Fibroblast of skin of abdomen (primary cell): ENCODE measurements around the gene ELFN2.
"Not testable (repeated sequence)": the region's sequence is repeated elsewhere in the genome, so short reads cannot be mapped to it uniquely, and the experiment has no call there.

Experiments used
- DNase-seq: peaks from one replicate; pipeline ENCODE4 v3.0.0-alpha.2; 2013

ELFN2 gene

GRCh38 chr22:37333724-37334460 is 93.4 kb downstream of the ELFN2 start:
- no peak for DNase-seq

GRCh38 chr22:37331856-37332536 is 95.3 kb downstream of the ELFN2 start:
- DNase-seq: no peak

- peak; percentile 52 for DNase-seq
Measured at GRCh38 chr22:37331034-37331428, 96.2 kb downstream of the ELFN2 start.

GRCh38 chr22:37330200-37331033 is 96.9 kb downstream of the ELFN2 start:
- peak; percentile 84 for DNase-seq

DNA sequence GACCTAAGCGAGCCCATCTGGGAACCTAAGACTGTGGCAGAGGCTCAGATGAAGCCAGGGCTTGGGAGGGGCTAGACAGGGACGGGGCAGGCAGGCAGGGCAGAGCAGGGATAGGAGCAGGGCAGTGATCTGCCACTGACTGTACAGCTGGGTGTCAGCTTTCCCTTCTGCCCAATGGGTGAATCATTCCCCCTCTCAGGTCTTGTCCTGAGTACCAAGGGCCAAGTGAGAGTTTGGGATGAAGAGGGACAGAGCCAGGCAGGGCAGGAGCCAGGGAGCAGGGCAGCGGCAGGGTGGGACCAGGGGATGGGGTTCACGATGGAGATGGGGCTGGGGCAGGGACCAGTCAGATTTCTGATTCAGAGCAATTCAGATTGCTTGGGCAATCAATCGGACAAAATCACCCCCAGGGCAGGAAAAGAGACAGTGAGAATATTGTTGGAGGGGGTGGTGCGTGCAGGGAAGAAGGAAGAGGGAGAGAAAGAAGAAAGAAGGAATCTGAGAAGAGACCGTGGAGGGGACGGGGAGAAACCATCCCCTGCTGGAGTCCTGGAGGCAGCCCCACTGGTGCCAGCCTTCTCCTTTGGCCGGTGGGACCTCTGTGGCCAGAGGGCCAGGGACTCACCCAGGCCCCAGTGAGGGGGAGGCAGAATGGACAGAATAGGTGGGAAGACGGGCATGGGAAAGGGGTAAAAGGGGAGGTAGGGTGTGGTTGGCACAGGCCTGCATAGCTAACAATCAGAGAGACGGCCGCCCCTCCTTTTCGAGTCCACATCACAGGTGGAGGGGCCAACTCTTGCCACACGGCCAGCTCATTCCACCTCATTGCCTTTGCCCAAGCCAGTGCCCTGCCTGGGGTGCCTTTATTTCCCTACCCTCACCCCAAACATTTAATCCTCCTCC is 97.8 kb downstream of the ELFN2 start:
- peak; percentile 32 for DNase-seq

DNA sequence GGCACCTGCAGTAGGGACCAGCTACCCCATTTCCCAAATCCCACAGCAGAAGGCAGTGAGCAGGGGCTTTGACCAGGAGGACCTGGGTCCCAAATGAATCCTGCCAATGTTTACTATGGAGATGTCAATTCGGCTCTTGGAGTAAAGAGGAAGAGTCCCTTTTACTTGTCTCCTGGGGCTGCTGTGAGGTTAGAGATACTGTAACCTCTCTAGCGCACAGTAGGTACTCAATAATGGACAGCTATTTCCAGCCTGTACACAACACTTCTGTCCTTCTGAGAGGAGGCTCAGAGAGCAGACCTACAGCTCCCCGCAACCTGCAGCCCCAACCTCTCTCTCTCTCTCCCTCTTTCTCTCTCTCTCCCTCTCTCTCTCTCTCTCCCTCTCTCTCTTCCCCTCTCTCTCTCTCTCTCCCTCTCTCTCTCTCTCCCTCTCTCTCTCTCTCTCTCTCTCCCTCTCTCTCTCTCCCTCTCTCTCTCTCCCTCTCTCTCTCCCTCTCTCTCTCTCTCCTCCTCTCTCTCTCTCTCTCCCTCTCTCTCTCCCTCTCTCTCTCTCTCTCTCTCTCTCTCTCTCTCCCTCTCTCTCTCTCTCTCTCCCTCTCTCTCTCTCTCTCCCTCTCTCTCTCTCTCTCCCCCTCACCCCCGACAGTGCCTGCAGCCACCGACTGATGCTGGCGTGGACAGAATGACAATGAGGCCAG is 98.6 kb downstream of the ELFN2 start:
- not testable (repeated sequence) for DNase-seq

GRCh38 chr22:37328017-37328416 is 99.3 kb downstream of the ELFN2 start:
- peak; percentile 89 for DNase-seq

- no peak for DNase-seq
Measured at GRCh38 chr22:37326726-37327125, 100.6 kb downstream of the ELFN2 start.

GRCh38 chr22:37325039-37325395 is 102.3 kb downstream of the ELFN2 start:
- DNase-seq: no peak

- no peak for DNase-seq
Measured at GRCh38 chr22:37324340-37325038, 102.8 kb downstream of the ELFN2 start.

GRCh38 chr22:37320726-37321677 is 106.3 kb downstream of the ELFN2 start:
- DNase-seq: no peak

DNA sequence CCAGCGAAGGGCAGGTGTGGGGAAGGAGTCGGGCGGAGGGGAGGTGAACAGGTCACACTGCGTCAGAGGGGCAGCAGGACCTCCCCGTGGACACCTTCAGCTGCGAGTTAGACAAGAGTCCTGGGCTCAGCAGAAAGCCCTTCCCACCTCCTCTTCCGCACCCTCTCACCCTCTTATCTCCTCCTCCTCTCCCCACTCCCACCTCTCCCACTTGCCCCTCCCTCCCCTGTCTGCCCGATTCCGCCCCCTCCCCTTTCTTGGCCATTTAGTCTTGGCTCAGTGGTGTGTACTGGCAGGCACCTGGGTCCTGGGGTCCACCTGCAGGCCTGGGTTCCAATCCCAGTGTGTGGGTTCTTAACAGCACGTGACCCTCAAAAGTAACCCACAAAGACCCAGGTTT is 107.8 kb downstream of the ELFN2 start:
- DNase-seq: no peak

- DNase-seq: no peak
Measured at GRCh38 chr22:37318364-37319109, 108.7 kb downstream of the ELFN2 start.
